H1 (cell line): ENCODE data around the gene YARS1. TPM values are rescaled to one million over a fixed set of nuclear protein-coding genes. Genes with fewer than 3 reads are reported as not detected.
"Not testable (repeated sequence)": the region's sequence is repeated elsewhere in the genome, so short reads cannot be mapped to it uniquely, and the experiment has no call there.

Experiments
- CTCF ChIA-PET: fragments of 300-600 bp; sonication (Branson Sonifier 250); formaldehyde crosslinking; loops from one replicate; lab custom pipeline; 2021; ENCODE audit not compliant: partially characterized antibody; lab: Charles Lee
- POLR2A ChIA-PET: fragments of 300-600 bp; sonication (Branson Sonifier 250); formaldehyde crosslinking; loops from one replicate; lab custom pipeline; 2021; ENCODE audit warnings: inconsistent platforms; ENCODE audit not compliant: partially characterized antibody; lab: Charles Lee
- DNase-seq, 2 experiments: peaks; one replicate each; pipeline versions ENCODE4 v3.0.0 to v3.0.0-alpha.2; 2010 to 2022; ENCODE audit warnings: low spot score in 2 of 2, low read depth in 1 of 2, mixed read lengths in 1 of 2
- FAIRE-seq: peaks from 2 replicates; lab custom pipeline; 2011; peaks lifted over from hg19 to GRCh38; lab: Jason Lieb, UNC
- H2AFZ ChIP-seq: 2 replicates; pipeline ENCODE4 v1.8.1; 2012; ENCODE audit warnings: low read length, inconsistent platforms
- H2AK5ac ChIP-seq: 2 replicates; pipeline ENCODE4 v1.6.1; 2013; ENCODE audit warnings: low read depth, low read length
- H2BK120ac ChIP-seq: replicated peaks from 2 replicates; pipeline ENCODE3; 2013; ENCODE audit warnings: low read depth, low read length, inconsistent platforms
- H2BK12ac ChIP-seq: 2 replicates; pipeline ENCODE4 v1.6.1; 2013; ENCODE audit warnings: low read depth, low read length
- H2BK15ac ChIP-seq: 2 replicates; pipeline ENCODE4 v1.6.1; 2013; ENCODE audit warnings: low read length
- H2BK20ac ChIP-seq: 2 replicates; pipeline ENCODE4 v1.6.1; 2013; ENCODE audit warnings: low read length
- H2BK5ac ChIP-seq: 2 replicates; pipeline ENCODE4 v1.6.1; 2013; ENCODE audit warnings: low read depth, low read length
- H3K14ac ChIP-seq: 2 replicates; pipeline ENCODE4 v1.6.1; 2013; ENCODE audit warnings: inconsistent platforms; ENCODE audit not compliant: insufficient read length
- H3K18ac ChIP-seq: 2 replicates; pipeline ENCODE4 v1.6.1; 2013; ENCODE audit warnings: low read length; ENCODE audit errors: extremely low read depth
- H3K23ac ChIP-seq: 2 replicates; pipeline ENCODE4 v1.6.1; 2013; ENCODE audit warnings: inconsistent platforms; ENCODE audit not compliant: insufficient read length
- H3K23me2 ChIP-seq: 2 replicates; pipeline ENCODE4 v1.6.1; 2013; ENCODE audit warnings: low read depth, low read length
- H3K27ac ChIP-seq: 2 replicates; pipeline ENCODE4 v1.6.1; 2011; ENCODE audit warnings: low read depth, low read length, inconsistent platforms
- H3K27me3 ChIP-seq, 4 experiments: replicated peaks in 1 of 4; 1 replicate in 1 of 4; 2 replicates in 3 of 4; pipeline versions ENCODE4 v1.6.1 to v1.8.1; 2011 to 2013; ENCODE audit warnings: low read length in 3 of 4, mild to moderate bottlenecking in 3 of 4, inconsistent platforms in 2 of 4, mixed read lengths in 2 of 4, moderate library complexity in 1 of 4; ENCODE audit not compliant: control insufficient read depth in 3 of 4, insufficient read depth in 3 of 4; ENCODE audit errors: extremely low read depth in 1 of 4
- H3K36me3 ChIP-seq, 4 experiments: 2 replicates each; pipeline versions ENCODE4 v1.6.1 to v1.8.1; 2011 to 2013; ENCODE audit warnings: mild to moderate bottlenecking in 4 of 4, low read length in 3 of 4, moderate library complexity in 2 of 4, control low read depth in 1 of 4, inconsistent platforms in 1 of 4; ENCODE audit not compliant: insufficient read depth in 4 of 4, control insufficient read depth in 2 of 4
- H3K4ac ChIP-seq: replicated peaks from 2 replicates; pipeline ENCODE3; 2013; ENCODE audit warnings: low read length, low read depth, mixed read lengths, inconsistent platforms; ENCODE audit not compliant: insufficient read length
- H3K4me1 ChIP-seq, 4 experiments: replicated peaks in 1 of 4; 1 replicate in 1 of 4; 2 replicates in 3 of 4; pipeline versions ENCODE4 v1.6.1 to v1.8.1; 2011 to 2013; ENCODE audit warnings: low read length in 3 of 4, inconsistent platforms in 2 of 4, mixed read lengths in 1 of 4; ENCODE audit not compliant: insufficient read depth in 4 of 4, control insufficient read depth in 3 of 4
- H3K4me2 ChIP-seq, 2 experiments: 2 replicates each; pipeline versions ENCODE4 v1.6.1 to v1.8.1; 2011 to 2013; ENCODE audit warnings: low read depth in 2 of 2, low read length in 2 of 2, control low read depth in 1 of 2, inconsistent platforms in 1 of 2, mild to moderate bottlenecking in 1 of 2; ENCODE audit not compliant: insufficient read depth in 1 of 2
- H3K4me3 ChIP-seq, 4 experiments: fragments of 200-600, 300-600 bp in 1 of 4; sonication (generic), shearing (Covaris generic), sonication (Bioruptor Twin) in 1 of 4; 2 replicates each; pipeline versions ENCODE4 v1.5.1 to v1.8.1; 2011 to 2016; ENCODE audit warnings: low read length in 4 of 4, low read depth in 3 of 4, control low read depth in 2 of 4, inconsistent platforms in 2 of 4, mild to moderate bottlenecking in 2 of 4, mixed read lengths in 1 of 4, moderate library complexity in 1 of 4; ENCODE audit not compliant: insufficient read depth in 2 of 4; ENCODE audit errors: extremely low read depth in 1 of 4
- H3K56ac ChIP-seq: replicated peaks from 2 replicates; pipeline ENCODE3; 2013; ENCODE audit warnings: low read depth, mild to moderate bottlenecking, mixed read lengths, low read length, inconsistent platforms; ENCODE audit not compliant: insufficient read length
- H3K79me1 ChIP-seq: 2 replicates; pipeline ENCODE4 v1.6.1; 2013; ENCODE audit warnings: low read depth, low read length, control low read depth
- H3K79me2 ChIP-seq, 2 experiments: 2 replicates each; pipeline versions ENCODE4 v1.6.1 to v1.8.1; 2012 to 2013; ENCODE audit warnings: low read length in 2 of 2, mild to moderate bottlenecking in 2 of 2, inconsistent platforms in 1 of 2; ENCODE audit not compliant: insufficient read depth in 2 of 2, control insufficient read depth in 1 of 2
- H3K9ac ChIP-seq, 4 experiments: replicated peaks in 1 of 4; 1 replicate in 1 of 4; 2 replicates in 3 of 4; pipeline versions ENCODE4 v1.6.1 to v1.8.1; 2011 to 2013; ENCODE audit warnings: low read depth in 3 of 4, low read length in 3 of 4, control low read depth in 2 of 4, mild to moderate bottlenecking in 2 of 4, moderate library complexity in 2 of 4, inconsistent platforms in 1 of 4; ENCODE audit errors: extremely low read depth in 1 of 4
- H3K9me3 ChIP-seq, 2 experiments: 2 replicates each; pipeline versions ENCODE4 v1.6.1 to v1.8.1; 2012 to 2013; ENCODE audit warnings: mild to moderate bottlenecking in 2 of 2, moderate library complexity in 2 of 2, control low read depth in 1 of 2, inconsistent platforms in 1 of 2, low read depth in 1 of 2, low read length in 1 of 2, mixed read lengths in 1 of 2; ENCODE audit not compliant: insufficient read depth in 2 of 2
- H4K20me1 ChIP-seq, 2 experiments: replicated peaks in 1 of 2; 2 replicates each; pipeline versions ENCODE3 to v1.8.1; 2011 to 2013; ENCODE audit warnings: inconsistent platforms in 2 of 2, low read length in 2 of 2, mild to moderate bottlenecking in 1 of 2; ENCODE audit not compliant: insufficient read depth in 2 of 2, control insufficient read depth in 1 of 2
- H4K5ac ChIP-seq: 2 replicates; pipeline ENCODE4 v1.6.1; 2013; ENCODE audit warnings: low read length, low read depth, mixed read lengths, inconsistent platforms; ENCODE audit not compliant: insufficient read length
- H4K8ac ChIP-seq: 2 replicates; pipeline ENCODE4 v1.8.0; 2013; ENCODE audit warnings: mild to moderate bottlenecking, moderate library complexity, low read length, inconsistent platforms; ENCODE audit not compliant: insufficient read depth; ENCODE audit errors: extremely low read depth
- H4K91ac ChIP-seq: replicated peaks from 2 replicates; pipeline ENCODE3; 2013; ENCODE audit warnings: low read length, mixed read lengths, inconsistent platforms; ENCODE audit not compliant: insufficient read length
- WGBS, 2 experiments: shearing (Covaris generic) in 1 of 2; methylation state at CpG; one replicate each; pipeline versions ENCODE4 v1.1.6 to v1.1.7; 2013 to 2015; ENCODE audit warnings: low lambda C conversion rate in 2 of 2, mixed read lengths in 2 of 2, inconsistent platforms in 1 of 2, low coverage in 1 of 2, missing lambda C conversion rate in 1 of 2; ENCODE audit not compliant: insufficient replicate concordance in 2 of 2, insufficient coverage in 1 of 2, insufficient read length in 1 of 2; ENCODE audit errors: extremely low coverage in 1 of 2, missing lambda C conversion rate in 1 of 2; 5-methylcytosine and 5-hydroxymethylcytosine counted together
- polyA plus RNA-seq, 7 experiments: library from polyadenylated mRNA; depleted of rRNA in 3 of 7; stranded (reverse) in 5 of 7; unstranded in 2 of 7; fragments of >200 nt in 5 of 7; fragments of 200-250 nt in 2 of 7; gene quantifications; 1 replicate in 5 of 7; 2 replicates in 1 of 7; 4 replicates in 1 of 7; pipeline versions ENCODE4 v1.2.1 to v1.2.3, GENCODE V29; 2011 to 2013; ENCODE audit warnings: missing spikeins in 2 of 7, mixed read lengths in 2 of 7
- total RNA-seq: library from RNA; stranded (reverse); fragmentation: NEBNext Ultra II Directional; extraction: Animal tissue kit (Norgen Biotek cat#: 25700); gene quantifications from 2 replicates; pipeline ENCODE4 v1.2.1, GENCODE V29; 2021

Gene YARS1
- total and polyA plus RNA-seq, 2 of the 8 experiments (the other 6 are each of a cell fraction or from before 2014, with no cell fraction given): 47.1 to 226 TPM

DNA sequence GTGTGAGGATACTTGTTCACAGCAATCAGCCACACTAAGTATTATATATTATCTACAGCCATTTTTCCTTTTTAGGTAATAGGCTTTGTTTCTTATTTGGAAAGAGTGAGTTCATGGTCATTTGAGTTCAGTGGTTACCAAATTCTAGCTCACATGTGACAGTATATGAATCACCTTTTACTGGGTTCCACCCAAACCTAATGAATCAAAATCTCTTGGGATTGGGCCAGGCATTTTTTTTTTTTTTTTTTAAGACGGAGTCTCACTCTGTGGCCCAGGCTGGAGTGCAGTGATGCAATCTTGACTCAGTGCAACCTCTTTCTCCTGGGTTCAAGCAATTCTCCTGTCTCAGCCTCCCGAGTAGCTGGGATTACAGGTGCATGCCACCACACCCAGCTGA lies 27.8 kb downstream of the YARS1 start:
- H3K18ac ChIP-seq, H3K9me3 ChIP-seq, H2BK5ac ChIP-seq, H3K23ac ChIP-seq, H3K56ac ChIP-seq, H3K14ac ChIP-seq, H2AFZ ChIP-seq, H3K27me3 ChIP-seq, H3K79me2 ChIP-seq, H3K79me1 ChIP-seq, H2BK120ac ChIP-seq, H4K91ac ChIP-seq, DNase-seq, H3K4ac ChIP-seq, H4K5ac ChIP-seq, FAIRE-seq, H3K4me3 ChIP-seq, H4K8ac ChIP-seq, H3K4me2 ChIP-seq, H3K27ac ChIP-seq, H2AK5ac ChIP-seq, H3K4me1 ChIP-seq, H2BK20ac ChIP-seq, H2BK12ac ChIP-seq, H3K9ac ChIP-seq, H2BK15ac ChIP-seq, H4K20me1 ChIP-seq, H3K23me2 ChIP-seq: not testable (repeated sequence)
- 67% methylated on average over 2 of the region's 2 CpGs; no CpG with 5 or more reads in 1 of the 2 experiments for WGBS, 2 experiments
- POLR2A ChIA-PET: interaction anchor here (0.6 to 2.6 kb wide), 5 partner anchors 9 to 240 kb away, joined by 3 to 21 read pairs (median 3); no protein-coding TSS in a partner anchor
- H3K36me3 ChIP-seq: peaks cover 27 to 82% (median 58%) of the 10 kb centered on the region in 4 experiments
- CTCF ChIA-PET: interaction anchor here (0.6 to 1.7 kb wide), 7 partner anchors 39 to 255 kb away, joined by 3 to 5 read pairs (median 3); no protein-coding TSS in a partner anchor
